Activated gamma-delta T cell (primary cell): ENCODE data around the gene ART3.
"Not testable (repeated sequence)": the region's sequence is repeated elsewhere in the genome, so short reads cannot be mapped to it uniquely, and the experiment has no call there.

Source experiments
- DNase-seq: peaks from one replicate; lab custom pipeline; 2025; lab: John Stamatoyannopoulos, UW
- total RNA-seq, 2 donors: gene quantifications; one replicate each; lab custom pipeline; 2026; lab: John Stamatoyannopoulos, UW

ART3 gene, protein sequence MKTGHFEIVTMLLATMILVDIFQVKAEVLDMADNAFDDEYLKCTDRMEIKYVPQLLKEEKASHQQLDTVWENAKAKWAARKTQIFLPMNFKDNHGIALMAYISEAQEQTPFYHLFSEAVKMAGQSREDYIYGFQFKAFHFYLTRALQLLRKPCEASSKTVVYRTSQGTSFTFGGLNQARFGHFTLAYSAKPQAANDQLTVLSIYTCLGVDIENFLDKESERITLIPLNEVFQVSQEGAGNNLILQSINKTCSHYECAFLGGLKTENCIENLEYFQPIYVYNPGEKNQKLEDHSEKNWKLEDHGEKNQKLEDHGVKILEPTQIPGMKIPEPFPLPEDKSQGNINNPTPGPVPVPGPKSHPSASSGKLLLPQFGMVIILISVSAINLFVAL
- total RNA-seq = 0 to 0.04 reads per million in 2 donors

DNA sequence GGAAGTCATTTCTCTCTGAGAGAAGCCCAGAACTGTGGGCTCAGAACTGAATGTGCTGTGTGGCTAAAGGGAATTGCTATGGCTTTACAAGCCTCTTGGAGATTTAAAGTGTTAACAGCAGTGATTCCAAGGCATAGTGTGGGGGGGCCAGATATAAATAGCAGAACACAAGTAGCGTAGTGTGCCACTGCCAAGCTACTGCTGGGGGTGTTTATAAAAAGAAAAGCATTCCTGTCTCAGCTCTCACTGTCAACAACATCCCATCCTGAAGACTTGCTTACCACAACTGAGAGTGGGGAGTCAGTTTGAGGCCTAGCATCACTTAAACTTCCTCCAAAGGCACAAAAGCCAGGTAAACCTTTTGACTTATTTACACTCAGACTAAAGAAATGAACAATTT, at the start of gene ART3:
TSS of gene ART3 (plus strand) at position 242 of the 400 bp plus-strand sequence. CDS start 1,181 bp downstream, outside the sequence.
- no peak for DNase-seq

DNA sequence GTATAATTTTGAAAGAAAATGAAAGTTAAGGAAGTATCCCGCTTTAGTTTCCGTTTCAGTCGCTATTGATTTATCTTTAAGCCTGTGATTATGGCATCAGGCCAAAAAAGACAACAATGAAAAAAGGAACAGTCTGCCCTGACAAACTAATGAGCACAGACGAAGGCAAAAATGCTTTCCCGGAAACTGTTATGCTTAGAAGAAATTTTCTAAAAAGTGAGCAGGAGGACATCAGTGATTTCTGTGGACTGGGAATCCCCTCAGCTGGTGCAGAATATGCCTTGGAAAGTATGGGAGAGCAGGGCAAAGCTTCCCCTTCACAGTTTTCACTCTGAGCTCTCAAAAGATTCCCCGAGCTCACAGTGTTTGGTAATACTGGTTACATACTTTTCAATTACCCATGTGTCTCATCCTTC, 46.2 kb upstream of the ART3 start:
- no peak for DNase-seq

DNA sequence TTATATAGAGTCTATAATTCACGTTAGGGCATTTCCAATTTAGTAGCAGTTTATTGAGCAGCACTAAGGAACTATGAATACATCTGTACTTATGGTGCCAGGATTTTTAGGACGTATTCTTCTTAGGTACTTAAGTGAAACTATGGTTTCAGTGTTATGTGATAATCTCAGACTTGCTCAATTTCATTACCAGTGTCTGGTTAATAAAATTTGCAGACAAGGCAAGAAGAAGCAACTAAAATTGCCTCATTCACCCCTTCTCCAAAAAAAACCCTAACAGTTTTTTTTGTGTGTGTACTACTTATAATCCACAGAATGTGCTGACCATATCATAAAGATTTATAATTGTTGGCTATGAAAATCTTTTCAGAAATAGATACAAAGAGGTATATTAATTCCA, 45.2 kb upstream of the ART3 start:
- DNase-seq = no peak

DNA sequence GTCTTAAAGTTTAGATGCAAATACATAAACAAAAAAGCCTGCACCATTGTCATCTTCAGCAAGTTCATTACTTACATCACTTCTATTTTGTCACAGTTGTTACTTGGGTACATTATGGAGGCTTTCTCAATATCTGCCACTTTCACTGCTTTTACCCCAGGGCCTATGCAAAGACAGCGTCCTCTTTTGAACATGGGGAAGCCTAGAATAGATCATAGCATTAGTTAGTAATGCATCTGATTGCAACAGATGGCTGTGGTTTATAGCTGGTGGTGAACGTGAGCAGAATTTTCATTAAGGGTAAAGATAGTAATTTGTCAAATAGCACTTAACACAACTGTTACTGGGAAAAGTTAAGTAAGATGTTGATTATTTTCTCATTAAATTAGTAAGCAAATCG, 39.4 kb upstream of the ART3 start:
- DNase-seq = no peak

DNA sequence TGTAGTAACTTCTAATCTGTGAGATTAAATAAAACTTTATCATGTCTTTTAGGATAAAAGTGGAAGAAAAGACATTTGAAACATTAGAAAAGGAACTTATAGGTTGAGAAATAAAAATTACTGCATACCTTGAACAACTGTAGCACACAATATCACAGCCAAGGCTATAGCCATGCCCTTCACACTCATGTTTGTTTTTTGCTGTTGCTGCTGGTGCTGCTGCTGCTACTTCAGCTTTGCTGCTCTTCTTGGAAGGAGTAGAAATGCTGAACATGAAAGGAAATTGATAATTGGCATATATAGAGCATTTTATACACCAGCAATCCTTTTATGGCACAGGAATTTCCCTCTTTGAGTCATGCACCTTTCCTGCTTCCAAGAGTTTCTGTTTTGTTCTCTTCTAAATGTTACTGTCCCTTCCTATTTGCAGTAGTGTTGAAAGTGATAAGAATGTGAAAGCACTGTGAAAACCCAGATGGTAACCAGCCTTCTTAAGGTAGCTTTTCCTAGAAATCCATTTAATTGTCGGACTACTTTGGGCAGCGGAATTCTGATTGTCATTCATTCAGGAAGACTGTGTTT, 38.6 kb upstream of the ART3 start, which contains the start of gene CXCL11:
TSS of gene CXCL11 (minus strand) at position 272 of the 582 bp plus-strand sequence. CDS start at position 189, 83 bp downstream.
- DNase-seq = no peak

DNA sequence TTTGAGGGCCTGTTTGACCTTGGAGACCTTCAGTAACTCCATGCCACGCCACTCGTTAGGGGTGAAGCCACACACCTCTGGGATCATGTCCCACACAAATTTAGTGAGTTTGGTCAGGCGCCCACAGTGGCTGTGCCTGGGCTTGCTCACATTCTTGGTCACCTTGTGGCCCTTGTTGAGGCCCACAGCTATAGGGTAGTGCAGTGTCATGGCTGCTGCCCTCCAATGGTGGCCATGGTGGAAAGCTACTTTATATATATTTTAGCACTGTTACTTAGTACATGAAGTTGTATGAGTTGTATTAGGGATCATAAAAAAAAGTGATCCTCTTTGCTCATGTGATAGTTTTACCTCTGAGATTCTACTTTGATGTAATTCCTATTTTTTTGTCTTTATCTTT, 37.7 kb upstream of the ART3 start:
- no peak for DNase-seq

DNA sequence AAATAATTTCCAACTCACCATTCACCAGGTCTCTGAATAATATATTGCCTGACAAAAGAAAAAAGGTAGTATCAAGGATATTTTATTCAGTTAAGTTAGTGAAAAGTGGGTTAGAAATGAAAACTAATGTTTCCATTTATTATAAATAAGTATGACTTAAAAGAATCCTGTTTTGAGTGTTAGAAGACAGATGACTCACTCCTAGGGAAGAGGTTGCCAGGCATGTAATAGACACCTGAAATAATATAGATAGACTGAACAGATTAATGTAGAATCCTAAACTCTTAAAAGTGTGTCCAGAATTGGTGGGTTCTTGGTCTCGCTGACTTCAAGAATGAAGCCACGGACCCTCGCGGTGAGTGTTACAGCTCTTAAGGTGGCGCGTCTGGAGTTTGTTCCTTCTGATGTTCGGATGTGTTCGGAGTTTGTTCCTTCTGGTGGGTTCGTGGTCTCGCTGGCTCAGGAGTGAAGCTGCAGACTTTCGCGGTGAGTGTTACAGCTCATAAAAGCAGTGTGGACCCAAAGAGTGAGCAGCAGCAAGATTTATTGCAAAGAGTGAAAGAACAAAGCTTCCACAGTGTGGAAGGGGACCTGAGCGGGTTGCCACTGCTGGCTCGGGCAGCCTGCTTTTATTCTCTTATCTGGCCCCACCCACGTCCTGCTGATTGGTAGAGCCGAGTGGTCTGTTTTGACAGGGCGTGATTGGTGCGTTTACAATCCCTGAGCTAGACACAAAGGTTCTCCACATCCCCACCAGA, 32.1 kb upstream of the ART3 start:
- DNase-seq = not testable (repeated sequence)

DNA sequence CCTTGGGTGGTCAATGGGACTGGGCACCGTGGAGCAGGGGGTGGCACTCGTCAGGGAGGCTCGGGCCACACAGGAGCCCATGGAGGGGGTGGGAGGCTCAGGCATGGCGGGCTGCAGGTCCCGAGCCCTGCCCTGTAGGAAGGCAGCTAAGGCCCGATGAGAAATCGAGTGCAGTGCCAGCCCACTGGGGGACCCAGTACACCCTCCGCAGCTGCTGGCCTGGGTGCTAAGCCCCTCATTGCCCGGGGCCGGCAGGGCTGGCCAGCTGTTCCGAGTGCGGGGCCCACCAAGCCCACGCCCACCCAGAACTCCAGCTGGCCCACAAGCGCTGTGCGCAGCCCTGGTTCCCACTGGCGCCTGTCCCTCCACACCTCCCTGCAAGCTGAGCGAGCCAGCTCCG, 31.2 kb upstream of the ART3 start:
- not testable (repeated sequence) for DNase-seq

DNA sequence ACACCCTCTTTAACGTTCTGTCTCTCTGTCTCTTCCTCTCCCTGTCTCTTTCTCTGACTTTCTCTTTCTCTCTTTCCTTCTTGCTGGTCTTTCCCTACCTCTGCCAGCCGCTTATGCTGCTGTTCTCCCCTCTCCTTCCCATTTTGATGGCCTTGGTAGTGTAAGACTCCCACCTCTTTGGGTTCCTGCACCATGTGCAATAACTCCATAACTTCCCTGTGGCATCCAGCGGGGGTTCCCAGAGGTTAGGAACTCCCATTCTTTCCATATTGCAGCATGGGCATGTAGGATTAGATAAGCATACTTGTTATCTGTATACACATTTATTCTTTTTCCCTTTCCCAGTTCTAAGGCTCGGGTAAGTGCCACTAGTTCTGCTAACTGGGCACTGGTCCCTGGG, 29.8 kb upstream of the ART3 start:
- not testable (repeated sequence) for DNase-seq

DNA sequence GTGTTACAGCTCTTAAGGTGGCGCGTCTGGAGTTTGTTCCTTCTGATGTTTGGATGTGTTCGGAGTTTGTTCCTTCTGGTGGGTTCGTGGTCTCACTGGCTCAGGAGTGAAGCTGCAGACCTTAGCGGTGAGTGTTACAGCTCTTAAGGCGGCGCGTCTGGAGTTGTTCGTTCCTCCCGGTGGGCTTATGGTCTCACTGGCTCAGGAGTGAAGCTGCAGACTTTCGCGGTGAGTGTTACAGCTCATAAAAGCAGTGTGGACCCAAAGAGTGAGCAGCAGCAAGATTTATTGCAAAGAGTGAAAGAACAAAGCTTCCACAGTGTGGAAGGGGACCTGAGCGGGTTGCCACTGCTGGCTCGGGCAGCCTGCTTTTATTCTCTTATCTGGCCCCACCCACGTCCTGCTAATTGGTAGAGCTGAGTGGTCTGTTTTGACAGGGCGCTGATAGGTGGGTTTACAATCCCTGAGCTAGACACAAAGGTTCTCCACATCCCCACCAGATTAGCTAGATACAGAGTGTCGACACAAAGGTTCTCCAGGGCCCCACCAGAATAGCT, 24.6 kb upstream of the ART3 start:
- DNase-seq = not testable (repeated sequence)

DNA sequence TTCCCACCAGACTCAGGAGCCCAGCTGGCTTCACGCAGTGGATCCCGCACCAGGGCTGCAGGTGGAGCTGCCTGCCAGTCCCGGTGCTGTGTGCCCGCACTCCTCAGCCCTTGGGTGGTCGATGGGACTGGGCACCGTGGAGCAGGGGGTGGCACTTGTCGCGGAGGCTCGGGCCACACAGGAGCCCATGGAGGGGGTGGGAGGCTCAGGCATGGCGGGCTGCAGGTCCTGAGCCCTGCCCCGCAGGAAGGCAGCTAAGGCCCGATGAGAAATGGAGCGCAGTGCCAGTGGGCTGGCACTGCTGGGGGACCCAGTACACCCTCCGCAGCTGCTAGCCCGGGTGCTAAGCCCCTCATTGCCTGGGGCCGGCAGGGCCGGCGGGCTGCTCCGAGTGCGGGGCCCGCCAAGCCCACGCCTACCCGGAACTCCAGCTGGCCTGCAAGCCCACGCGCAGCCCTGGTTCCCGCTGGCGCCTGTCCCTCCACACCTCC, 23.9 kb upstream of the ART3 start:
- not testable (repeated sequence) for DNase-seq

DNA sequence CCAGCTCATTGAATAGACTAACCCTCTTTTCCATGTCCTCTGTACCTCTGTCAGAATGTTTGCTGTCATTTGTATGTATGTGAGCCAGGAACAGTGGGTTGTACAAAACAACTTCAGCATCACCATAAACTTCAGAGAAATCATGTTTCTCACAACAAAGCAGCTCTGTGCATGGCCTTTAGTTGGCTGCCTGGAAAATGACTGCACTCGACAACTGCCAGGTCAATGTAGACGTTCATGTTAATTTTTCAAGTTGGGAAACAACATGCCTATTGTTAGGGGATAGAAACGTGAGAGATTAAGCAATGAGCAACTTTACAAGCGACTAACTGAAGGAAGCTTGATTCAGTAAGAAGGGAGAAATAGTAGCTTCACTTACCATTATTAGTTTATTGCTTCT, 20.8 kb upstream of the ART3 start:
- DNase-seq = no peak

DNA sequence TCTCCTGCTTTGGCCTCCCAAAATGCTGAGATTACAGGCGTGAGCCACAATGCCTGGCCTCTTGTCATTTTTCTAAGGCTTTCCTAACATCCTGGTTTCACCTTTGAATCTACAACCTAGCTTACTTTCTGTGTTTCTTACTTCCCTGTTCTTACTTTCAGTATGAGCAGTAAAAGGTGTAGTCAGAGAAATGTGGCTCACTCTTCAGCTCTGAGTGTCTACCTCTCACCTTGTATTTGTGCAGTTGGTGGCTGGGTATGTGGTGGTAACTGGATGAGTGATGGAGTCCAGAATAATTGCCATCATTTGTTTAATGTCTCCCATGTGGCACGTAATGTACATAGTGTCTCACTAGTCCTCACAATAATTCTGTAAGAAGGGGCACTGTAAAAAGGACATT, 19.5 kb upstream of the ART3 start:
- no peak for DNase-seq

DNA sequence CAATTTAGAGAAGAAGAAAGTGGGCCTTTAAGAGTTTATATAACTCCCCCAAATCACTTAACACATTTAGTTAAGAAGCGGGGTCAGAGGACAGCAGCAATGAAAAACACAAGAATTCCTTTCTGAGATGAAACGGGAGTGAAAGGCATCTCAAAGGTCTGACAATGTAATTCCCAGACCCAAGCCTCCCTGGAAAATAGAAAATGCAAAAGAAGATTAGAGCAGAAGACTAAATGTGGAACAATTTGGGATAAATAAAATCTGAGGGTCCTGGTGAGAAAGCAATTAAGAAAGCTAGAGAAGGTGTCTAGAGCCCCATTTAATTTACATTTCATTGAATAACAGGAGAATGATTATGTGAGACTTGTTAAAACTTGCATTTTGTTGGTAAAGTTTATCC, 19.1 kb upstream of the ART3 start:
- no peak for DNase-seq

DNA sequence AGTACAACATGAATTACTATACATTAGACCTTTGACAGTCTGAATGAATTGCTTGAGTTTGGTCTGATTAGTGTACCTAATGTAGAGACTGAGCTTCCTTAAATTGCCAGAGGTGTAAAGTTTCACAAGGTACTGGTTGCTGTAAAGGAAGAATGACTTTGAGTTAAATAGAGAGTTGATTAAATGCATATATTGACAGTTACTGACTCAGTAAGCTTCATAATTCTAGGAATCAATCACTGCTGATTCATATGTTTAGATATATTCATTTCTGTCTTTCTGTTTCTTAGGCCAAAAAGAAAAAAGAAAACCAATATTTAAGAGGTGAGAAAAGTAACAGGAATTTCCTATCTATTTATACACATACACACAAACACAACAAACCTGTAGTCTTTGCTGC, 16.2 kb upstream of the ART3 start:
- DNase-seq = no peak

DNA sequence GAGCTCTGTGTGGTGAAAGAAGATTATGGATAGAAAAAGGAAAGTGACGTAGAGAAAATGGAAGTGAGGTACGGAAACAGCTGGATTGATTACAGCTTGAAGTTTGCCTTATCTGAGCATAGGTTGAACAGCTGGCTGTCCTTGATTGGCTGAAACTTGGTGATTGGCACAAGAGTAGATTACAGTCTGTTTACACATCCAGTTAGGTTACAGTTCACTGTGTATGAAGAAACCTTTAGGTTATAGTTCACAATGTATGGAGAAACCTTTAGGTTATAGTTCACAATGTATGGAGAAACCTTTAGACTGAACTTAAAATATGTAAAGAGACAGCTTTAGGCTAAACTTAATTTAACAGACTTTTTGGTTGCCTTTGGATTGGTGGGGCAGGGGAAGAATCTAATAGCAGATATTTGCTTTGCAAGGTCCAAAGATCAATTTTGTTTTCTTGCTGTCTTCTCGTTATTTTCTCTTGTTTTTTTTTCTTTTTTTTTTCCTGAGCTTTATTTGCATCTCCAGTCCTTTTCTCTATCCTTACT, 15.6 kb upstream of the ART3 start:
- DNase-seq = no peak

DNA sequence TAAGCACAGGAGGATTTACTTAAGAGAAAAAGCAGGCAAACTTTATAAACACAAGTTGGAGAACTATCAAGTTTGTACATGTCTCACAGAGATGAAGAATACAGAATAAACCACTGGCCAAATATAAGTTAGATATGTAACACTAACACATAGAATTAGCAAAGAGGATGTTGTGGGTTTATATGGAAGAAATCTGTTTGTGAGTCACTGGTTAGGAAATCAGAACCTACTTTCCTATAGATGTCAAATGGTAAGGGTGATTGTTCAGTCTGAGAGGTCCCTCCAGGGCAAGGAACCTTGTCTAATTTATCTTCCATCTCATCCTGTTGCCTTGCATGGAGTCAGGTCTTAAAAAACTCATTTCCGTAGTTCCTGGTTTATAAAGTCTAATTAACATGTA, 14.8 kb upstream of the ART3 start:
- DNase-seq = no peak

DNA sequence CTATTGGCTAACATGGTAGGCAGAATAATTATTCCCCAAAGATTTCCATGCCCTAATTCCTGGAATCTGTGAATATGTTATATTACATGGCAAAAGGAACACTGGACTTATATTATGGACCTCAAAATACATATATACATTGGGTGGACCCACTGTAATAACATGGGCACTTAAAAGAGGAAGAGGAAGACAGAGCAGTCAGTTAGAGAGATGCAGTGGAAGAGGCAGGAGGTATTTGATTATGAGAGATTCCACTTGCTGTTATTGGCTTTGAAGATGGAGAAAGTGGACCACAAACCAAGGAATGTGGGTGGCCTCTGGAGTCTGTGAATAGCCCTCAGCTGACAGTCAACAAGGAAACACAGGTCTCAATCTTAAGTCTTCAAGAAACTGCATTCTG, 14.0 kb upstream of the ART3 start:
- no peak for DNase-seq

DNA sequence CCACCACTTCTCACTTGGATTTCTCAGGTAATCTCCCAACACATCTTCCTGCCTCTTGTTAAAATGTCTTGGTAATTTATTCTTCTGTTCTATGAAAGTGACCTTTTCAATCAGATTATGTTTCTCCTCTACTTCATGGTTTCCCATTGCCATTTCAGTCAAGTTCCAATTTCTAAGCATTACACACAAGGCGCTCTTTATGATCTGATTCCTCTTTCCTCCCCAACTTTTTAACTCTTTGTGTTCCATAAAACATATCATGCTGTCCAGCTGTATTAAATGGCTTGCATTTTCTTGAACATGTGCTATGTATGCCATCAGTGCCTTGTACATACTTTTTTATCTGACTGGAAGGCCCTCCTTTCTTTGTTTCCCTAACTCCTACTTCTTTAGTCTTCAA, 13.1 kb upstream of the ART3 start:
- DNase-seq = no peak

DNA sequence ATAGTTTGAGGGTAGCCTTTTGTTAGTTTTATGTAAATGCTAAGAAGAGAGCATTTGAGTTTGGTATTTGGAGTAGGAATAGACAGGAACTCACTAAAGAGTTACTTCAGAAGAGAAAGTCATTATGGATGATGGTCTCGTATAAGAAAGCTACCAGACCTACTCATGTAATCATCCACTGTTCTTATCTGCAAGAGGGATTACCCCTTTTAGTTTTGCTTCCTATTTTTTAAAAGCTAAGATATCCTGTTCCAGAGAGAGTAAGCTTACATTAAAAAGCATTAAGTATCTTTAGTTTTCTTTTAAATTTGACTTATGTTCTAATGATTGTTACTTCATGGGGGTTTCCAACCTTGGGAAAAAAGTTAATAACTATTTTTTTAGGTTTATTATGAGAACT, 12.5 kb upstream of the ART3 start:
- DNase-seq = no peak

DNA sequence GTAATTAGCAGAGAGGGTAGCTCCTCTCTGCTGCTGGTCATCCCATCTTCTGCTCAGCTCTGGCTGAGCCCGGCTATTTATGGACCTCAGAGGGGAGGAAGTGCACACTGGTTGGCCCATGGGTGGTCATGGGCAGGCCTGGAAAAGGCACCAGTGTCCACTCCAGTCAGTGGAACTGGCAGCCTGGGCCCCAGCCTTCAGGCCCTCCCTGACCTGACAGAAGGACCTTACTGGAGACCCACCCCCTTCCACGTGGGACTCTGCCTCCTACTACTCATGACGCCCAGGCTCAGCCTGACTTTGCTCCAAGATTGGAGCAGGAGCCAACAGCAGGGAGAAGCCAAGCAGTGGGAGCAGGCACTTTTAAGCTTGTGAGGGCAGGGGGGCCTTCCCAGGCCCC, 8.0 kb upstream of the ART3 start:
- no peak for DNase-seq
